WTC11 (cell line): ENCODE data around the gene MORC4. TPM values are rescaled to one million over a fixed set of nuclear protein-coding genes. Genes with fewer than 3 reads are reported as not detected.

Experiments used
- ATAC-seq: fragments of 200-7000 bp; cut with Tn5 transposase; 2 replicates; pipeline ENCODE4 v1.10.0; 2021; ENCODE audit warnings: mild to moderate bottlenecking, moderate library complexity
- CTCF ChIA-PET: fragments of 300-600 bp; sonication (Branson Sonifier 250); formaldehyde crosslinking; loops from one replicate; lab custom pipeline; 2021; ENCODE audit warnings: antibody characterized with exemption; lab: Charles Lee
- POLR2A ChIA-PET: fragments of 350-600 bp; sonication (Branson Sonifier 250); formaldehyde crosslinking; loops from one replicate; lab custom pipeline; 2021; ENCODE audit warnings: antibody characterized with exemption; lab: Charles Lee
- DNase-seq: peaks from one replicate; pipeline ENCODE4 v3.0.0; 2021; ENCODE audit warnings: low spot score
- H3K27ac Mint-ChIP-seq: 2 replicates; pipeline ENCODE4 v1.8.0; 2021; ENCODE audit warnings: mixed read lengths
- H3K27me3 Mint-ChIP-seq: 2 replicates; pipeline ENCODE4 v1.8.0; 2021; ENCODE audit warnings: low read depth, mild to moderate bottlenecking, moderate library complexity, mixed read lengths
- H3K36me3 Mint-ChIP-seq: 2 replicates; pipeline ENCODE4 v1.8.0; 2021; ENCODE audit warnings: mixed read lengths
- H3K4me1 Mint-ChIP-seq: 2 replicates; pipeline ENCODE4 v1.8.0; 2022; ENCODE audit warnings: mixed read lengths
- H3K4me3 Mint-ChIP-seq: 2 replicates; pipeline ENCODE4 v1.8.0; 2021; ENCODE audit warnings: mild to moderate bottlenecking, moderate library complexity, mixed read lengths
- H3K9me3 Mint-ChIP-seq: 2 replicates; pipeline ENCODE4 v1.8.0; 2021; ENCODE audit warnings: mixed read lengths
- ATF1 ChIP-seq: sonication (generic); formaldehyde crosslinking; IDR thresholded peaks from 2 replicates; pipeline ENCODE4 v1.8.1; 2023; ENCODE audit warnings: mild to moderate bottlenecking, moderate library complexity, missing genetic modification reagents
- CBFB ChIP-seq: sonication (generic); formaldehyde crosslinking; IDR thresholded peaks from 2 replicates; pipeline ENCODE4 v1.8.1; 2022; ENCODE audit warnings: mild to moderate bottlenecking, low read depth, missing genetic modification reagents
- ESRRA ChIP-seq: sonication (generic); formaldehyde crosslinking; IDR thresholded peaks from 2 replicates; pipeline ENCODE4 v1.8.1; 2022; ENCODE audit warnings: mild to moderate bottlenecking, missing genetic modification reagents, borderline replicate concordance
- ETV6 ChIP-seq: sonication (generic); formaldehyde crosslinking; IDR thresholded peaks from 2 replicates; pipeline ENCODE4 v1.8.1; 2022; ENCODE audit warnings: mild to moderate bottlenecking, missing genetic modification reagents
- FOXP1 ChIP-seq: sonication (generic); formaldehyde crosslinking; IDR thresholded peaks from 2 replicates; pipeline ENCODE4 v1.8.0; 2022; ENCODE audit warnings: missing genetic modification reagents, mild to moderate bottlenecking, moderate library complexity, borderline replicate concordance
- IRF2 ChIP-seq: sonication (generic); formaldehyde crosslinking; IDR thresholded peaks from 2 replicates; pipeline ENCODE4 v1.8.0; 2022; ENCODE audit warnings: low read depth, missing genetic modification reagents, borderline replicate concordance
- MYBL2 ChIP-seq: sonication (generic); formaldehyde crosslinking; IDR thresholded peaks from 2 replicates; pipeline ENCODE4 v1.8.1; 2023; ENCODE audit warnings: mild to moderate bottlenecking, moderate library complexity, missing genetic modification reagents
- NFATC4 ChIP-seq: fragments of 250-450 bp; sonication (Bioruptor Pico); IDR thresholded peaks from 2 replicates; pipeline ENCODE4 v1.9.0; 2021; ENCODE audit warnings: mild to moderate bottlenecking
- NFE2L1 ChIP-seq: sonication (generic); formaldehyde crosslinking; IDR thresholded peaks from 2 replicates; pipeline ENCODE4 v1.8.1; 2023; ENCODE audit warnings: missing genetic modification reagents
- NR1H2 ChIP-seq: sonication (generic); formaldehyde crosslinking; IDR thresholded peaks from 2 replicates; pipeline ENCODE4 v1.9.0; 2021; ENCODE audit warnings: mild to moderate bottlenecking, moderate library complexity, missing genetic modification reagents
- SMAD3 ChIP-seq: sonication (generic); formaldehyde crosslinking; IDR thresholded peaks from 2 replicates; pipeline ENCODE4 v1.8.0; 2022; ENCODE audit warnings: missing genetic modification reagents, mild to moderate bottlenecking, borderline replicate concordance
- TEAD4 ChIP-seq: sonication (generic); formaldehyde crosslinking; IDR thresholded peaks from 2 replicates; pipeline ENCODE4 v1.8.0; 2022; ENCODE audit warnings: mild to moderate bottlenecking, missing genetic modification reagents
- ZBTB21 ChIP-seq: sonication (generic); formaldehyde crosslinking; IDR thresholded peaks from 2 replicates; pipeline ENCODE4 v1.8.1; 2023; ENCODE audit warnings: mild to moderate bottlenecking, missing genetic modification reagents, borderline replicate concordance
- ZNF263 ChIP-seq: sonication (generic); formaldehyde crosslinking; IDR thresholded peaks from 2 replicates; pipeline ENCODE4 v1.8.1; 2022; ENCODE audit warnings: low read depth, mild to moderate bottlenecking, moderate library complexity, missing genetic modification reagents
- ZNF671 ChIP-seq: fragments of 250-450 bp; sonication (Bioruptor Pico); IDR thresholded peaks from 2 replicates; pipeline ENCODE4 v1.8.0; 2021; ENCODE audit warnings: mild to moderate bottlenecking
- total RNA-seq: library from RNA; stranded (reverse); gene quantifications from 3 replicates; pipeline ENCODE4 v1.2.3, GENCODE V29; 2021
- TF ChIP-seq, protein P1 (sequence below): sonication (generic); formaldehyde crosslinking; IDR thresholded peaks from 2 replicates; pipeline ENCODE4 v1.8.1; 2022; ENCODE audit warnings: mild to moderate bottlenecking, moderate library complexity, missing genetic modification reagents
- TF ChIP-seq, protein P2 (sequence below): sonication (generic); formaldehyde crosslinking; IDR thresholded peaks from 2 replicates; pipeline ENCODE4 v1.8.1; 2022; ENCODE audit warnings: low read depth, mild to moderate bottlenecking, moderate library complexity, missing genetic modification reagents, borderline replicate concordance
- TF ChIP-seq, protein P3 (sequence below): fragments of 250-450 bp; sonication (Bioruptor Pico); IDR thresholded peaks from 2 replicates; pipeline ENCODE4 v1.9.0; 2021; ENCODE audit warnings: mild to moderate bottlenecking
- TF ChIP-seq, protein P4 (sequence below): sonication (generic); formaldehyde crosslinking; IDR thresholded peaks from 2 replicates; pipeline ENCODE4 v1.8.0; 2022; ENCODE audit warnings: mild to moderate bottlenecking, missing genetic modification reagents
- TF ChIP-seq, protein P5 (sequence below): sonication (generic); formaldehyde crosslinking; IDR thresholded peaks from 2 replicates; pipeline ENCODE4 v1.8.1; 2023; ENCODE audit warnings: mild to moderate bottlenecking, missing genetic modification reagents
- TF ChIP-seq, protein P6 (sequence below): fragments of 250-450 bp; sonication (Bioruptor Pico); IDR thresholded peaks from 2 replicates; pipeline ENCODE4 v2.1.2; 2022; ENCODE audit warnings: mild to moderate bottlenecking, moderate library complexity
- TF ChIP-seq, protein P7 (sequence below): sonication (generic); formaldehyde crosslinking; IDR thresholded peaks from 2 replicates; pipeline ENCODE4 v1.8.0; 2022; ENCODE audit warnings: mild to moderate bottlenecking, missing genetic modification reagents

Gene MORC4
- total RNA-seq, 1 experiment from 2014 or later, result 4.6 TPM

DNA sequence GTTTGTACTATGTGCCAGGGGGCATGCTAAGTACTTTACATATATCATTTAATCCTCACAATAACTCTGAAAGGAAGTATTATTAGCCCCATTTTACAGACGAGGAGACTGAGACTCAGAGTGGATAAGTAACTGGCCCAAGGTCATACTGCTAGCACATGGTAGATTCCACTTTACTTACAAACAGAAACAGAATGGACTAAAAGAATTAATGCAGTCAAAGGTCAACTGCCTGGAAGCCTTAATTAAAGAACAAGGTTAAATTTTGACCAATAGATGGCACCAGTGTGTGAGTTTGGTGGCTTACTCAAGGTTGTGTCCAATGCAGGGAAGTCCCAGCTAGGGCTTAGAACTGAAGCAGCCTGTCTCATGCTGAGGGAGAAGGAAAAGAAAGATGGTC, 101.5 kb downstream of the MORC4 start:
- no peak overlapping the region for H3K4me3 Mint-ChIP-seq
- TF ChIP-seq ATF1 (CRISPR knock-in tag) (no peak), NR1H2 (no peak), TEAD4 (CRISPR knock-in tag) (no peak), IRF2 (no peak), FOXP1 (CRISPR knock-in tag) (no peak), NFE2L1 (CRISPR knock-in tag) (no peak), ZNF671 (CRISPR knock-in tag) (no peak), ESRRA (CRISPR knock-in tag) (no peak), SMAD3 (CRISPR knock-in tag) (no peak), NFATC4 (CRISPR knock-in tag) (no peak), ZNF263 (no peak), ETV6 (CRISPR knock-in tag) (no peak)
- TF ChIP-seq, protein P1, sequence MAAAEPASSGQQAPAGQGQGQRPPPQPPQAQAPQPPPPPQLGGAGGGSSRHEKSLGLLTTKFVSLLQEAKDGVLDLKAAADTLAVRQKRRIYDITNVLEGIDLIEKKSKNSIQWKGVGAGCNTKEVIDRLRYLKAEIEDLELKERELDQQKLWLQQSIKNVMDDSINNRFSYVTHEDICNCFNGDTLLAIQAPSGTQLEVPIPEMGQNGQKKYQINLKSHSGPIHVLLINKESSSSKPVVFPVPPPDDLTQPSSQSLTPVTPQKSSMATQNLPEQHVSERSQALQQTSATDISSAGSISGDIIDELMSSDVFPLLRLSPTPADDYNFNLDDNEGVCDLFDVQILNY (CRISPR knock-in tag), result no peak
- TF ChIP-seq, protein P2, sequence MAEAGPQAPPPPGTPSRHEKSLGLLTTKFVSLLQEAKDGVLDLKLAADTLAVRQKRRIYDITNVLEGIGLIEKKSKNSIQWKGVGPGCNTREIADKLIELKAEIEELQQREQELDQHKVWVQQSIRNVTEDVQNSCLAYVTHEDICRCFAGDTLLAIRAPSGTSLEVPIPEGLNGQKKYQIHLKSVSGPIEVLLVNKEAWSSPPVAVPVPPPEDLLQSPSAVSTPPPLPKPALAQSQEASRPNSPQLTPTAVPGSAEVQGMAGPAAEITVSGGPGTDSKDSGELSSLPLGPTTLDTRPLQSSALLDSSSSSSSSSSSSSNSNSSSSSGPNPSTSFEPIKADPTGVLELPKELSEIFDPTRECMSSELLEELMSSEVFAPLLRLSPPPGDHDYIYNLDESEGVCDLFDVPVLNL (CRISPR knock-in tag), result no peak
- TF ChIP-seq, protein P3, sequence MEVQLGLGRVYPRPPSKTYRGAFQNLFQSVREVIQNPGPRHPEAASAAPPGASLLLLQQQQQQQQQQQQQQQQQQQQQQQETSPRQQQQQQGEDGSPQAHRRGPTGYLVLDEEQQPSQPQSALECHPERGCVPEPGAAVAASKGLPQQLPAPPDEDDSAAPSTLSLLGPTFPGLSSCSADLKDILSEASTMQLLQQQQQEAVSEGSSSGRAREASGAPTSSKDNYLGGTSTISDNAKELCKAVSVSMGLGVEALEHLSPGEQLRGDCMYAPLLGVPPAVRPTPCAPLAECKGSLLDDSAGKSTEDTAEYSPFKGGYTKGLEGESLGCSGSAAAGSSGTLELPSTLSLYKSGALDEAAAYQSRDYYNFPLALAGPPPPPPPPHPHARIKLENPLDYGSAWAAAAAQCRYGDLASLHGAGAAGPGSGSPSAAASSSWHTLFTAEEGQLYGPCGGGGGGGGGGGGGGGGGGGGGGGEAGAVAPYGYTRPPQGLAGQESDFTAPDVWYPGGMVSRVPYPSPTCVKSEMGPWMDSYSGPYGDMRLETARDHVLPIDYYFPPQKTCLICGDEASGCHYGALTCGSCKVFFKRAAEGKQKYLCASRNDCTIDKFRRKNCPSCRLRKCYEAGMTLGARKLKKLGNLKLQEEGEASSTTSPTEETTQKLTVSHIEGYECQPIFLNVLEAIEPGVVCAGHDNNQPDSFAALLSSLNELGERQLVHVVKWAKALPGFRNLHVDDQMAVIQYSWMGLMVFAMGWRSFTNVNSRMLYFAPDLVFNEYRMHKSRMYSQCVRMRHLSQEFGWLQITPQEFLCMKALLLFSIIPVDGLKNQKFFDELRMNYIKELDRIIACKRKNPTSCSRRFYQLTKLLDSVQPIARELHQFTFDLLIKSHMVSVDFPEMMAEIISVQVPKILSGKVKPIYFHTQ (CRISPR knock-in tag), result no peak
- TF ChIP-seq, protein P4, sequence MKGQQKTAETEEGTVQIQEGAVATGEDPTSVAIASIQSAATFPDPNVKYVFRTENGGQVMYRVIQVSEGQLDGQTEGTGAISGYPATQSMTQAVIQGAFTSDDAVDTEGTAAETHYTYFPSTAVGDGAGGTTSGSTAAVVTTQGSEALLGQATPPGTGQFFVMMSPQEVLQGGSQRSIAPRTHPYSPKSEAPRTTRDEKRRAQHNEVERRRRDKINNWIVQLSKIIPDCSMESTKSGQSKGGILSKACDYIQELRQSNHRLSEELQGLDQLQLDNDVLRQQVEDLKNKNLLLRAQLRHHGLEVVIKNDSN (CRISPR knock-in tag), result no peak
- TF ChIP-seq, protein P5, sequence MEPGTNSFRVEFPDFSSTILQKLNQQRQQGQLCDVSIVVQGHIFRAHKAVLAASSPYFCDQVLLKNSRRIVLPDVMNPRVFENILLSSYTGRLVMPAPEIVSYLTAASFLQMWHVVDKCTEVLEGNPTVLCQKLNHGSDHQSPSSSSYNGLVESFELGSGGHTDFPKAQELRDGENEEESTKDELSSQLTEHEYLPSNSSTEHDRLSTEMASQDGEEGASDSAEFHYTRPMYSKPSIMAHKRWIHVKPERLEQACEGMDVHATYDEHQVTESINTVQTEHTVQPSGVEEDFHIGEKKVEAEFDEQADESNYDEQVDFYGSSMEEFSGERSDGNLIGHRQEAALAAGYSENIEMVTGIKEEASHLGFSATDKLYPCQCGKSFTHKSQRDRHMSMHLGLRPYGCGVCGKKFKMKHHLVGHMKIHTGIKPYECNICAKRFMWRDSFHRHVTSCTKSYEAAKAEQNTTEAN (CRISPR knock-in tag), result no peak
- TF ChIP-seq, all 79 proteins: peak for 0
- Mint-ChIP-seq H3K27me3 (no peaks in the 10 kb centered on the region), H3K27ac (no peak overlapping the region), H3K9me3 (no peaks in the 10 kb centered on the region), H3K4me1 (peaks cover 10% of the 10 kb centered on the region), H3K36me3 (no peaks in the 10 kb centered on the region)
- DNase-seq, result no peak
- ATAC-seq, result peak; percentile 69
- ChIA-PET CTCF (interaction anchor here (0.6 to 1.4 kb wide), 7 partner anchors 11 to 552 kb away, joined by 3 to 28 read pairs (median 3); no protein-coding TSS in a partner anchor), POLR2A (no interaction called here)

DNA sequence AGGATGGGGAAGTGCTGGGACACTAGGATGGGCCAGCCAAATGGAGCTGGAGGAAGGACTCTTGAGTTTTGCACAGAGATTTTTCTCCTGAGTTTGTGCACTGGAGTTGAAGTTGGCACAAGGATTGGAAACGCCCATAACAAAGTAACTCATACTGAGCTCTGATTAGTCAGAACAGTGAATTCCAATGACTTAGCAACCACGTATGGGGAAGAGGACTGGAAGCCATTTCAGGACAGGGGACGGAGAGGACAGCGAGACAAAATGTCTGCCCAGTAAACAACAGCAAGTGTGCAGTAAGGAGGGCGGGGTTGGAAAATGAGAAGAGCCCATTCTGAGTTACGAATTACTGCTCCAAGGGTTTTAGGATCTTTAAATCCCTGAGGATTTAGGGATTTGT, 102.8 kb downstream of the MORC4 start:
- Mint-ChIP-seq H3K9me3 (no peaks in the 10 kb centered on the region), H3K27ac (no peak overlapping the region), H3K27me3 (no peaks in the 10 kb centered on the region), H3K4me1 (peaks cover 10% of the 10 kb centered on the region), H3K4me3 (no peak overlapping the region), H3K36me3 (no peaks in the 10 kb centered on the region)
- DNase-seq, result no peak
- ATAC-seq, result no peak
- TF ChIP-seq NFE2L1 (CRISPR knock-in tag) (no peak), NFATC4 (CRISPR knock-in tag) (no peak), CBFB (CRISPR knock-in tag) (no peak), ZBTB21 (CRISPR knock-in tag) (no peak), MYBL2 (no peak), ATF1 (CRISPR knock-in tag) (no peak)
- TF ChIP-seq, protein P4 (CRISPR knock-in tag), result no peak
- TF ChIP-seq, protein P6, sequence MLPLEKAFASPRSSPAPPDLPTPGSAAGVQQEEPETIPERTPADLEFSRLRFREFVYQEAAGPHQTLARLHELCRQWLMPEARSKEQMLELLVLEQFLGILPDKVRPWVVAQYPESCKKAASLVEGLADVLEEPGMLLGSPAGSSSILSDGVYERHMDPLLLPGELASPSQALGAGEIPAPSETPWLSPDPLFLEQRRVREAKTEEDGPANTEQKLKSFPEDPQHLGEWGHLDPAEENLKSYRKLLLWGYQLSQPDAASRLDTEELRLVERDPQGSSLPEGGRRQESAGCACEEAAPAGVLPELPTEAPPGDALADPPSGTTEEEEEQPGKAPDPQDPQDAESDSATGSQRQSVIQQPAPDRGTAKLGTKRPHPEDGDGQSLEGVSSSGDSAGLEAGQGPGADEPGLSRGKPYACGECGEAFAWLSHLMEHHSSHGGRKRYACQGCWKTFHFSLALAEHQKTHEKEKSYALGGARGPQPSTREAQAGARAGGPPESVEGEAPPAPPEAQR (CRISPR knock-in tag), result no peak
- TF ChIP-seq, protein P7, sequence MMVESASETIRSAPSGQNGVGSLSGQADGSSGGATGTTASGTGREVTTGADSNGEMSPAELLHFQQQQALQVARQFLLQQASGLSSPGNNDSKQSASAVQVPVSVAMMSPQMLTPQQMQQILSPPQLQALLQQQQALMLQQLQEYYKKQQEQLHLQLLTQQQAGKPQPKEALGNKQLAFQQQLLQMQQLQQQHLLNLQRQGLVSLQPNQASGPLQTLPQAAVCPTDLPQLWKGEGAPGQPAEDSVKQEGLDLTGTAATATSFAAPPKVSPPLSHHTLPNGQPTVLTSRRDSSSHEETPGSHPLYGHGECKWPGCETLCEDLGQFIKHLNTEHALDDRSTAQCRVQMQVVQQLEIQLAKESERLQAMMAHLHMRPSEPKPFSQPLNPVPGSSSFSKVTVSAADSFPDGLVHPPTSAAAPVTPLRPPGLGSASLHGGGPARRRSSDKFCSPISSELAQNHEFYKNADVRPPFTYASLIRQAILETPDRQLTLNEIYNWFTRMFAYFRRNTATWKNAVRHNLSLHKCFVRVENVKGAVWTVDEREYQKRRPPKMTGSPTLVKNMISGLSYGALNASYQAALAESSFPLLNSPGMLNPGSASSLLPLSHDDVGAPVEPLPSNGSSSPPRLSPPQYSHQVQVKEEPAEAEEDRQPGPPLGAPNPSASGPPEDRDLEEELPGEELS (CRISPR knock-in tag), result no peak
- ChIA-PET CTCF (interaction anchor here (0.5 to 1.6 kb wide), 3 partner anchors 23 to 126 kb away, joined by 3 to 12 read pairs (median 3); no protein-coding TSS in a partner anchor), POLR2A (no interaction called here)
